Measurements from ENCODE around the gene ITPK1.
"Not testable (repeated sequence)": the region's sequence is repeated elsewhere in the genome, so short reads cannot be mapped to it uniquely, and the experiment has no call there.

ITPK1 gene

GRCh38 chr14:93132472-93133065, 16.8 kb upstream of the ITPK1 start:
- in situ Hi-C loops (cut with MboI; ENCODE audit: low sequenced_read_pairs), result no loop called here

GRCh38 chr14:93131257-93131820, 15.6 kb upstream of the ITPK1 start:
- in situ Hi-C loops (cut with MboI; ENCODE audit: low sequenced_read_pairs), result not testable (repeated sequence)

GRCh38 chr14:93128725-93129459, 13.2 kb upstream of the ITPK1 start:
- in situ Hi-C loops (cut with MboI; ENCODE audit: low sequenced_read_pairs), result no loop called here

GRCh38 chr14:93126111-93126510, 10.4 kb upstream of the ITPK1 start:
- in situ Hi-C loops (cut with MboI; ENCODE audit: low sequenced_read_pairs), result no loop called here

GRCh38 chr14:93122826-93123225, 7.1 kb upstream of the ITPK1 start:
- in situ Hi-C loops (cut with MboI; ENCODE audit: low sequenced_read_pairs), result no loop called here

- in situ Hi-C loops (cut with MboI; ENCODE audit: low sequenced_read_pairs), result no loop called here
These were observed 5.5 kb upstream of the ITPK1 start for GRCh38 chr14:93121030-93121834.

GRCh38 chr14:93120517-93120916, 4.8 kb upstream of the ITPK1 start:
- in situ Hi-C loops (cut with MboI; ENCODE audit: low sequenced_read_pairs), result no loop called here

- in situ Hi-C loops (cut with MboI; ENCODE audit: low sequenced_read_pairs), result no loop called here
These were observed 1.0 kb upstream of the ITPK1 start for GRCh38 chr14:93116676-93117200.

- in situ Hi-C loops (cut with MboI; ENCODE audit: low sequenced_read_pairs), result no loop called here
These were observed 480 bp downstream of the ITPK1 start for GRCh38 chr14:93115069-93115820.

- in situ Hi-C loops (cut with MboI; ENCODE audit: low sequenced_read_pairs), result no loop called here
These were observed 1.0 kb downstream of the ITPK1 start for GRCh38 chr14:93114713-93115068.

GRCh38 chr14:93114068-93114710, 1.5 kb downstream of the ITPK1 start:
- in situ Hi-C loops (cut with MboI; ENCODE audit: low sequenced_read_pairs), result no loop called here

- in situ Hi-C loops (cut with MboI; ENCODE audit: low sequenced_read_pairs), result no loop called here
These were observed 2.1 kb downstream of the ITPK1 start for GRCh38 chr14:93113678-93114067.

- in situ Hi-C loops (cut with MboI; ENCODE audit: low sequenced_read_pairs), result no loop called here
These were observed 2.6 kb downstream of the ITPK1 start for GRCh38 chr14:93112891-93113677.

- in situ Hi-C loops (cut with MboI; ENCODE audit: low sequenced_read_pairs), result not testable (repeated sequence)
These were observed 4.2 kb downstream of the ITPK1 start for GRCh38 chr14:93111541-93111940.

- in situ Hi-C loops (cut with MboI; ENCODE audit: low sequenced_read_pairs), result no loop called here
These were observed 4.8 kb downstream of the ITPK1 start for GRCh38 chr14:93110856-93111419.

- in situ Hi-C loops (cut with MboI; ENCODE audit: low sequenced_read_pairs), result no loop called here
These were observed 5.9 kb downstream of the ITPK1 start for GRCh38 chr14:93109572-93110481.

GRCh38 chr14:93108105-93108504, 7.6 kb downstream of the ITPK1 start:
- in situ Hi-C loops (cut with MboI; ENCODE audit: low sequenced_read_pairs), result no loop called here

GRCh38 chr14:93107453-93107852, 8.3 kb downstream of the ITPK1 start:
- in situ Hi-C loops (cut with MboI; ENCODE audit: low sequenced_read_pairs), result no loop called here

Data from HL-60/S4 treated with phorbol 12-myristate 13-acetate at 8.2 ng/mL for 4 days and 3 days (cell line).